CD14-positive monocyte (primary cell): ENCODE data around the gene CNTN5. TPM values are rescaled to one million over a fixed set of nuclear protein-coding genes. Genes with fewer than 3 reads are reported as not detected.

Source experiments
- DNase-seq, 3 donors: peaks; one replicate each; pipeline ENCODE4 v3.0.0-alpha.2; 2011 to 2022
- H2AFZ ChIP-seq: 2 replicates; pipeline ENCODE4 v1.6.0; 2012; ENCODE audit warnings: mild to moderate bottlenecking, low read depth, low read length, inconsistent platforms; ENCODE audit not compliant: insufficient read depth, poor library complexity, severe bottlenecking
- H3K27ac ChIP-seq, 2 donors: 1 replicate in 1 of 2; 2 replicates in 1 of 2; pipeline ENCODE4 v1.5.1; 2012 to 2013; ENCODE audit warnings: low read length in 2 of 2, control low read depth in 1 of 2, inconsistent platforms in 1 of 2, low read depth in 1 of 2, mild to moderate bottlenecking in 1 of 2
- H3K27me3 ChIP-seq, 2 donors: one replicate each; pipeline versions ENCODE4 v1.6.0 to v1.6.1; 2011 to 2013; ENCODE audit warnings: low read length in 2 of 2; ENCODE audit not compliant: control insufficient read depth in 2 of 2, insufficient read depth in 2 of 2
- H3K36me3 ChIP-seq, 2 donors: replicated peaks in 1 of 2; 1 replicate in 1 of 2; 2 replicates in 1 of 2; pipeline versions ENCODE4 v1.5.1 to v1.6.1; 2012 to 2013; ENCODE audit warnings: low read length in 2 of 2, control low read depth in 1 of 2, inconsistent platforms in 1 of 2, mild to moderate bottlenecking in 1 of 2; ENCODE audit not compliant: insufficient read depth in 2 of 2, control insufficient read depth in 1 of 2
- H3K4me1 ChIP-seq, 2 donors: 1 replicate in 1 of 2; 2 replicates in 1 of 2; pipeline versions ENCODE4 v1.5.1 to v1.6.1; 2012 to 2013; ENCODE audit warnings: low read length in 2 of 2, control low read depth in 1 of 2, inconsistent platforms in 1 of 2, mild to moderate bottlenecking in 1 of 2, moderate library complexity in 1 of 2; ENCODE audit not compliant: insufficient read depth in 2 of 2, control insufficient read depth in 1 of 2
- H3K4me2 ChIP-seq: replicated peaks from 2 replicates; pipeline ENCODE3; 2012; ENCODE audit warnings: low read length, moderate library complexity, mild to moderate bottlenecking; ENCODE audit not compliant: poor library complexity, severe bottlenecking; ENCODE audit errors: extremely low read depth
- H3K4me3 ChIP-seq, 3 experiments: fragments of 200-600 bp in 1 of 3; sonication (generic) in 1 of 3; replicated peaks in 1 of 3; 1 replicate in 2 of 3; 2 replicates in 1 of 3; pipeline ENCODE4 v1.5.1; 2011 to 2013; ENCODE audit warnings: low read length in 3 of 3, mild to moderate bottlenecking in 3 of 3, control low read depth in 2 of 3, low read depth in 2 of 3, inconsistent platforms in 1 of 3, moderate library complexity in 1 of 3
- H3K79me2 ChIP-seq: 2 replicates; pipeline ENCODE4 v1.6.0; 2012; ENCODE audit warnings: mild to moderate bottlenecking, control low read depth, inconsistent platforms, low read length, moderate library complexity; ENCODE audit not compliant: insufficient read depth
- H3K9ac ChIP-seq: 2 replicates; pipeline ENCODE4 v1.6.0; 2017; ENCODE audit warnings: low read length, mild to moderate bottlenecking; ENCODE audit not compliant: insufficient read depth, poor library complexity, severe bottlenecking
- H3K9me3 ChIP-seq, 2 donors: replicated peaks in 1 of 2; 1 replicate in 1 of 2; 2 replicates in 1 of 2; pipeline versions ENCODE4 v1.5.1 to v1.6.1; 2012 to 2013; ENCODE audit warnings: low read length in 2 of 2, control low read depth in 1 of 2; ENCODE audit not compliant: control insufficient read depth in 1 of 2, insufficient read depth in 1 of 2
- H4K20me1 ChIP-seq: 2 replicates; pipeline ENCODE4 v1.6.0; 2012; ENCODE audit warnings: mild to moderate bottlenecking, low read length, control low read depth, moderate library complexity; ENCODE audit not compliant: insufficient read depth
- H3K27ac Mint-ChIP-seq, 7 donors: one replicate each; pipeline ENCODE4 v1.8.0; 2020; ENCODE audit warnings: mild to moderate bottlenecking in 7 of 7, mixed read lengths in 7 of 7, moderate library complexity in 6 of 7, inconsistent platforms in 2 of 7
- H3K27me3 Mint-ChIP-seq, 3 donors: one replicate each; pipeline ENCODE4 v1.8.0; 2021 to 2022; ENCODE audit warnings: low read depth in 3 of 3, mild to moderate bottlenecking in 3 of 3, mixed read lengths in 3 of 3, moderate library complexity in 3 of 3, inconsistent platforms in 1 of 3
- H3K36me3 Mint-ChIP-seq, 2 donors: one replicate each; pipeline ENCODE4 v1.8.0; 2020; ENCODE audit warnings: mixed read lengths in 2 of 2, inconsistent platforms in 1 of 2, mild to moderate bottlenecking in 1 of 2
- H3K4me1 Mint-ChIP-seq: one replicate; pipeline ENCODE4 v1.8.0; 2020; ENCODE audit warnings: mild to moderate bottlenecking, mixed read lengths
- H3K4me3 Mint-ChIP-seq, 2 donors: one replicate each; pipeline ENCODE4 v1.8.0; 2020; ENCODE audit warnings: mild to moderate bottlenecking in 2 of 2, mixed read lengths in 2 of 2, moderate library complexity in 1 of 2
- H3K9me3 Mint-ChIP-seq, 7 donors: one replicate each; pipeline ENCODE4 v1.8.0; 2020 to 2022; ENCODE audit warnings: mixed read lengths in 7 of 7, mild to moderate bottlenecking in 6 of 7, moderate library complexity in 6 of 7, inconsistent platforms in 2 of 7
- WGBS: methylation state at CpG from one replicate; pipeline ENCODE4 v1.1.5; 2013; ENCODE audit warnings: missing lambda C conversion rate; ENCODE audit not compliant: insufficient coverage; 5-methylcytosine and 5-hydroxymethylcytosine counted together
- intact Hi-C, 2 donors: fragments of 100-400 bp; cut with micrococcal nuclease; formaldehyde crosslinking; loops; one replicate each; pipeline versions ENCODE4 v1.15.0 to v1.15.1; 2023
- polyA plus RNA-seq, 3 donors: library from polyadenylated mRNA; depleted of rRNA in 1 of 3; unstranded in 2 of 3; stranded (reverse) in 1 of 3; fragments of 300-500 nt in 2 of 3; fragments of >200 nt in 1 of 3; fragmentation: Illumina TruSeq in 2 of 3; gene quantifications; 1 replicate in 2 of 3; 2 replicates in 1 of 3; pipeline ENCODE4 v1.2.3, GENCODE V29; 2012 to 2021
- TF ChIP-seq, protein P1 (sequence below): fragments of 200-600 bp; IDR thresholded peaks from one replicate; pipeline ENCODE4 v1.8.0; 2022; ENCODE audit warnings: antibody characterized with exemption, mild to moderate bottlenecking

Gene CNTN5
- polyA plus RNA-seq, 3 donors = not detected

DNA sequence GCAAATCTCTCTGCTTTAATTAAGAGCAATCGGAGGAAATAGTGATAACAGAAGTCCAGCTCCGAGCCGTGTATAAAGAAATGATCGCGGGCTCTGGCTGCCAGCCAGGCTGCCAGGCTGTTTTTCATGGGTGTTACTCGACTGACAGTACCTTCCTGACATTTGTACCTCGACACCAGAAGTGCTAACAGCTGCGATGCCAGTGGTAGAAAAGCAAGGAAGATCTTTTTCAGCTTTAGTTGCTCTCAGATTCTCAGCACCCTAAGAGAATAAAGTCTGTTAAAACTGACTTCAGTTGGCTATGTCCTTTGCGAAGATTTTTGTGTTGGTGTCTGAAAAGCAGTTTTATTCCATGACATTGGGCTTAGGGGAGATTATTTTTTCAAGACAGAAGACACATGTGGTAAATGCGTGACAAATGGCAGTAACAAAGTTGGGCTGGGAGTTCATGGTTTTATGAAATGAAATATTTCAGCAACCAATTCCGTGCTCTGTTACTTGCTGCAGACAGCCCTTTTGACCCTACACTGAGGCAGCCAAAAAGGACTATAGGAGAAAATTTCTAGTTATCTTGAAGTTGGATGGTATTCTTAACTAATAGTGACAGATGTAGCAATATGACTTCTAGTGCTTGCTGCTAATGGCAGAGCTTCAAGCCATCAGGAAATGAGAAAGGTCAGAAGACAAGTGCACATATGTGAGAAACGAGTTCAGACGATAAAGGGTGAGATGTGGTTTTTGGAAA is 296.2 kb downstream of the CNTN5 start:
- no peak for DNase-seq
- Mint-ChIP-seq H3K27me3 (no peaks in the 10 kb centered on the region), H3K36me3 (no peaks in the 10 kb centered on the region), H3K27ac (no peak overlapping the region), H3K4me3 (no peak overlapping the region), H3K9me3 (peaks cover 0 to 3% (median 0%) of the 10 kb centered on the region in 7 donors), H3K4me1 (no peaks in the 10 kb centered on the region)
- intact Hi-C loops = no loop called here
- Histone ChIP-seq H4K20me1 (no peaks in the 10 kb centered on the region), H2AFZ (no peak overlapping the region), H3K9me3 (no peaks in the 10 kb centered on the region), H3K27me3 (no peaks in the 10 kb centered on the region), H3K27ac (no peak overlapping the region), H3K79me2 (no peaks in the 10 kb centered on the region), H3K4me2 (no peak overlapping the region), H3K4me1 (no peaks in the 10 kb centered on the region), H3K4me3 (no peak overlapping the region), H3K9ac (no peak overlapping the region), H3K36me3 (no peaks in the 10 kb centered on the region)
- 61% methylated on average over 12 of the region's 13 CpGs for WGBS
- TF ChIP-seq, protein P1, sequence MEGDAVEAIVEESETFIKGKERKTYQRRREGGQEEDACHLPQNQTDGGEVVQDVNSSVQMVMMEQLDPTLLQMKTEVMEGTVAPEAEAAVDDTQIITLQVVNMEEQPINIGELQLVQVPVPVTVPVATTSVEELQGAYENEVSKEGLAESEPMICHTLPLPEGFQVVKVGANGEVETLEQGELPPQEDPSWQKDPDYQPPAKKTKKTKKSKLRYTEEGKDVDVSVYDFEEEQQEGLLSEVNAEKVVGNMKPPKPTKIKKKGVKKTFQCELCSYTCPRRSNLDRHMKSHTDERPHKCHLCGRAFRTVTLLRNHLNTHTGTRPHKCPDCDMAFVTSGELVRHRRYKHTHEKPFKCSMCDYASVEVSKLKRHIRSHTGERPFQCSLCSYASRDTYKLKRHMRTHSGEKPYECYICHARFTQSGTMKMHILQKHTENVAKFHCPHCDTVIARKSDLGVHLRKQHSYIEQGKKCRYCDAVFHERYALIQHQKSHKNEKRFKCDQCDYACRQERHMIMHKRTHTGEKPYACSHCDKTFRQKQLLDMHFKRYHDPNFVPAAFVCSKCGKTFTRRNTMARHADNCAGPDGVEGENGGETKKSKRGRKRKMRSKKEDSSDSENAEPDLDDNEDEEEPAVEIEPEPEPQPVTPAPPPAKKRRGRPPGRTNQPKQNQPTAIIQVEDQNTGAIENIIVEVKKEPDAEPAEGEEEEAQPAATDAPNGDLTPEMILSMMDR = no peak

DNA sequence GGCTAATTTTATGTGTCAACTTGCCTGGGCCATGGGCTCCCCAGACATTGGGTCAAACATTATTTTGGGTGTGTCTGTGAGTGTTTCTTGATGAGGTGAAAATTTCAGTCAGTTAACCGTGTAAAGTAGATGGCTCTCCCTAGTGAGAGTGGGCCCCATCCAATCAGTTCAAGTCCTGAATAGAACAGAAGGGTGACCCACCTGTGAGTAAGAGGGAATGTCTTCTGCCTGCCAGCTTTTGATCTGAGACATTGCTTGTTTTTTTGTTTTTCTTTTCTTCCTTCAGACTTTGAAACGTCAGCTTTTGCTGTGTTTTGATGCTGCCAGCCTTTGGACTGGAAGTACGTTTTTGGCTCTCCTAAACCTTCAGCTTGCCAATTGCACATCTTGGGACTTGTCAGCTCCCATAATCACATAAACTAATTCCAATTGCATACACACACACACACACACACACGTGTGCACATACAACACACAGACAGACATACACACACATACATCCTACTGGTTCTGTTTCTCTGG is 300.1 kb downstream of the CNTN5 start:
- no peaks in the 10 kb centered on the region for H3K4me1 Mint-ChIP-seq
- H3K36me3 Mint-ChIP-seq = no peaks in the 10 kb centered on the region
- TF ChIP-seq, protein P1 = no peak
- no peak overlapping the region for H2AFZ ChIP-seq
- H3K27ac Mint-ChIP-seq = no peak overlapping the region
- no peaks in the 10 kb centered on the region for H3K36me3 ChIP-seq
- no peaks in the 10 kb centered on the region for H4K20me1 ChIP-seq
- H3K4me3 ChIP-seq = no peak overlapping the region
- H3K4me1 ChIP-seq = no peaks in the 10 kb centered on the region
- no peak overlapping the region for H3K4me3 Mint-ChIP-seq
- no peak overlapping the region for H3K27ac ChIP-seq
- intact Hi-C loops = no loop called here
- H3K27me3 Mint-ChIP-seq = no peaks in the 10 kb centered on the region
- H3K79me2 ChIP-seq = no peaks in the 10 kb centered on the region
- H3K4me2 ChIP-seq = no peak overlapping the region
- WGBS = 33% methylated on average over 3 of the region's 4 CpGs
- H3K9me3 ChIP-seq = no peaks in the 10 kb centered on the region
- peaks cover 0 to 3% (median 0%) of the 10 kb centered on the region in 7 donors for H3K9me3 Mint-ChIP-seq
- H3K27me3 ChIP-seq = no peaks in the 10 kb centered on the region
- DNase-seq = no peak
- H3K9ac ChIP-seq = no peak overlapping the region
